ENCODE measurements around the gene SH2D4B.

SH2D4B gene

GRCh38 chr10:80544316-80544953 lies 6.7 kb downstream of the SH2D4B start:
- DNase-seq = no peak

GRCh38 chr10:80545258-80545881 lies 7.7 kb downstream of the SH2D4B start:
- no peak for DNase-seq

- no peak for DNase-seq
These were observed 14.5 kb downstream of the SH2D4B start for GRCh38 chr10:80552151-80552646.

- DNase-seq = no peak
These were observed 15.7 kb downstream of the SH2D4B start for GRCh38 chr10:80553436-80553835.

- DNase-seq = no peak
These were observed 16.3 kb downstream of the SH2D4B start for GRCh38 chr10:80554050-80554449.

- no peak for DNase-seq
These were observed 17.7 kb downstream of the SH2D4B start for GRCh38 chr10:80555415-80555814.

- no peak for DNase-seq
These were observed 24.2 kb downstream of the SH2D4B start for GRCh38 chr10:80561950-80562349.

GRCh38 chr10:80567292-80567691 lies 29.6 kb downstream of the SH2D4B start:
- DNase-seq = no peak

- DNase-seq = no peak
These were observed 31.6 kb downstream of the SH2D4B start for GRCh38 chr10:80569131-80569895.

- DNase-seq = no peak
These were observed 33.6 kb downstream of the SH2D4B start for GRCh38 chr10:80571352-80571751.

- no peak for DNase-seq
These were observed 41.6 kb downstream of the SH2D4B start for GRCh38 chr10:80579181-80579763.

GRCh38 chr10:80579849-80580637 lies 42.3 kb downstream of the SH2D4B start:
- DNase-seq = no peak

GRCh38 chr10:80580638-80581468 lies 43.2 kb downstream of the SH2D4B start:
- DNase-seq = no peak

- no peak for DNase-seq
These were observed 43.8 kb downstream of the SH2D4B start for GRCh38 chr10:80581469-80581835.

GRCh38 chr10:80582286-80582960 lies 44.7 kb downstream of the SH2D4B start:
- no peak for DNase-seq

- DNase-seq = no peak
These were observed 46.0 kb downstream of the SH2D4B start for GRCh38 chr10:80583685-80584084.

GRCh38 chr10:80585812-80586211 lies 48.1 kb downstream of the SH2D4B start:
- DNase-seq = no peak

GRCh38 chr10:80588546-80588945 lies 50.8 kb downstream of the SH2D4B start:
- no peak for DNase-seq

- DNase-seq = no peak
These were observed 52.1 kb downstream of the SH2D4B start for GRCh38 chr10:80589726-80590373.

GRCh38 chr10:80590585-80591125 lies 53.0 kb downstream of the SH2D4B start:
- no peak for DNase-seq

Measured in NCI-H1092 (cell line).